Fibroblast of lung (primary cell): ENCODE data around the gene ACE.

Source experiments
- EZH2 ChIP-seq: IDR thresholded peaks from 2 replicates; pipeline ENCODE4 v1.5.1; 2012; ENCODE audit warnings: low read length, control low read depth, mild to moderate bottlenecking; ENCODE audit errors: missing control alignments
- TF ChIP-seq, protein P1 (sequence below), 2 donors: IDR thresholded peaks in 1 of 2; conservative IDR thresholded peaks in 1 of 2; 1 replicate in 1 of 2; 2 replicates in 1 of 2; pipeline ENCODE4 v1.5.1; 2011 to 2012; ENCODE audit warnings: low read length in 2 of 2, control low read depth in 1 of 2, inconsistent platforms in 1 of 2, low read depth in 1 of 2, mild to moderate bottlenecking in 1 of 2

- TF ChIP-seq, protein P1, sequence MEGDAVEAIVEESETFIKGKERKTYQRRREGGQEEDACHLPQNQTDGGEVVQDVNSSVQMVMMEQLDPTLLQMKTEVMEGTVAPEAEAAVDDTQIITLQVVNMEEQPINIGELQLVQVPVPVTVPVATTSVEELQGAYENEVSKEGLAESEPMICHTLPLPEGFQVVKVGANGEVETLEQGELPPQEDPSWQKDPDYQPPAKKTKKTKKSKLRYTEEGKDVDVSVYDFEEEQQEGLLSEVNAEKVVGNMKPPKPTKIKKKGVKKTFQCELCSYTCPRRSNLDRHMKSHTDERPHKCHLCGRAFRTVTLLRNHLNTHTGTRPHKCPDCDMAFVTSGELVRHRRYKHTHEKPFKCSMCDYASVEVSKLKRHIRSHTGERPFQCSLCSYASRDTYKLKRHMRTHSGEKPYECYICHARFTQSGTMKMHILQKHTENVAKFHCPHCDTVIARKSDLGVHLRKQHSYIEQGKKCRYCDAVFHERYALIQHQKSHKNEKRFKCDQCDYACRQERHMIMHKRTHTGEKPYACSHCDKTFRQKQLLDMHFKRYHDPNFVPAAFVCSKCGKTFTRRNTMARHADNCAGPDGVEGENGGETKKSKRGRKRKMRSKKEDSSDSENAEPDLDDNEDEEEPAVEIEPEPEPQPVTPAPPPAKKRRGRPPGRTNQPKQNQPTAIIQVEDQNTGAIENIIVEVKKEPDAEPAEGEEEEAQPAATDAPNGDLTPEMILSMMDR (conservative IDR thresholded peaks at IDR 0.05 in 1 of 2, IDR thresholded peaks at IDR 0.05 in 1 of 2; ENCODE audit: low read depth in 1 of 2, low read length in 2 of 2): no peak
- no peak for TF ChIP-seq EZH2
Observed at GRCh38 chr17:63528183-63528582, 51.3 kb downstream of the ACE start.
